ENCODE data around the gene SERINC4.
"Not testable (repeated sequence)": the region's sequence is repeated elsewhere in the genome, so short reads cannot be mapped to it uniquely, and the experiment has no call there.

The SERINC4 gene

GRCh38 chr15:43808960-43809678, 9.1 kb upstream of the SERINC4 start:
- TF ChIP-seq POLR2A (IDR thresholded peaks at IDR 0.05; ENCODE audit: low read length) (no peak), GATA1 (IDR thresholded peaks at IDR 0.05; ENCODE audit: low read depth, low read length) (no peak)
- DNase-seq: no peak

GRCh38 chr15:43808435-43808950, 8.5 kb upstream of the SERINC4 start:
- DNase-seq: no peak

GRCh38 chr15:43802676-43803075, 2.7 kb upstream of the SERINC4 start:
- DNase-seq: not testable (repeated sequence)

More at GRCh38 chr15:43808435-43808950, 8.5 kb upstream of the SERINC4 start:
- TF ChIP-seq GATA1 (IDR thresholded peaks at IDR 0.05; ENCODE audit: low read depth, low read length): no peak
- no peak for TF ChIP-seq POLR2A (IDR thresholded peaks at IDR 0.05; ENCODE audit: low read length)

GRCh38 chr15:43800286-43801141, 494 bp upstream of the SERINC4 start, which contains the start of gene HYPK:
Gene HYPK (plus strand): TSS chr15:43800599. CDS start chr15:43800623, 24 bp downstream.
- TF ChIP-seq GATA1 (IDR thresholded peaks at IDR 0.05; ENCODE audit: low read depth, low read length) (no peak), POLR2A (IDR thresholded peaks at IDR 0.05; ENCODE audit: low read length) (peak; percentile 85)
- peak; percentile 91 to 93 for DNase-seq

- peak in 1 of 2 experiments; percentile 47 for DNase-seq
- TF ChIP-seq GATA1 (IDR thresholded peaks at IDR 0.05; ENCODE audit: low read depth, low read length): no peak
- TF ChIP-seq POLR2A (IDR thresholded peaks at IDR 0.05; ENCODE audit: low read length): no peak
Observed at GRCh38 chr15:43799209-43799944, 643 bp downstream of the SERINC4 start.

- TF ChIP-seq POLR2A (IDR thresholded peaks at IDR 0.05; ENCODE audit: low read length) (no peak), GATA1 (IDR thresholded peaks at IDR 0.05; ENCODE audit: low read depth, low read length) (no peak)
- DNase-seq: no peak
Observed at GRCh38 chr15:43796566-43796965, 3.5 kb downstream of the SERINC4 start.

GRCh38 chr15:43795997-43796396, 4.0 kb downstream of the SERINC4 start:
- no peak for DNase-seq
- TF ChIP-seq POLR2A (IDR thresholded peaks at IDR 0.05; ENCODE audit: low read length) (no peak), GATA1 (IDR thresholded peaks at IDR 0.05; ENCODE audit: low read depth, low read length) (no peak)

GRCh38 chr15:43795197-43795596, 4.8 kb downstream of the SERINC4 start:
- no peak for DNase-seq
- TF ChIP-seq POLR2A (IDR thresholded peaks at IDR 0.05; ENCODE audit: low read length) (no peak), GATA1 (IDR thresholded peaks at IDR 0.05; ENCODE audit: low read depth, low read length) (no peak)

- DNase-seq: peak in 1 of 2 experiments; percentile 27
- no peak for TF ChIP-seq GATA1 (IDR thresholded peaks at IDR 0.05; ENCODE audit: low read depth, low read length)
- no peak for TF ChIP-seq POLR2A (IDR thresholded peaks at IDR 0.05; ENCODE audit: low read length)
Observed at GRCh38 chr15:43794269-43795037, 5.6 kb downstream of the SERINC4 start.

- no peak for DNase-seq
- TF ChIP-seq GATA1 (IDR thresholded peaks at IDR 0.05; ENCODE audit: low read depth, low read length): no peak
- no peak for TF ChIP-seq POLR2A (IDR thresholded peaks at IDR 0.05; ENCODE audit: low read length)
Observed at GRCh38 chr15:43793647-43794046, 6.4 kb downstream of the SERINC4 start.

- TF ChIP-seq GATA1 (IDR thresholded peaks at IDR 0.05; ENCODE audit: low read depth, low read length) (no peak), POLR2A (IDR thresholded peaks at IDR 0.05; ENCODE audit: low read length) (no peak)
- DNase-seq: peak; percentile 50 to 69
Observed at GRCh38 chr15:43792761-43793476, 7.1 kb downstream of the SERINC4 start.

GRCh38 chr15:43791993-43792760, 7.8 kb downstream of the SERINC4 start, which contains the start of gene SERF2:
Gene SERF2 (plus strand): TSS chr15:43792320. CDS start chr15:43792377, 57 bp downstream.
- no peak for TF ChIP-seq GATA1 (IDR thresholded peaks at IDR 0.05; ENCODE audit: low read depth, low read length)
- TF ChIP-seq POLR2A (IDR thresholded peaks at IDR 0.05; ENCODE audit: low read length): peak; percentile 99
- peak; percentile 100 for DNase-seq
